Tibial artery (tissue), 4 donors: Measurements from ENCODE around the gene SEMA5A.

ENCODE experiments used
- DNase-seq, 2 donors: peaks; one replicate each; pipeline ENCODE4 v3.0.0-alpha.2; 2019
- H3K27ac ChIP-seq, 2 donors: fragments of 200-600 bp; sonication (generic) in 1 of 2; 1 replicate in 1 of 2; 2 replicates in 1 of 2; pipeline ENCODE4 v1.5.1; 2018 to 2019; ENCODE audit warnings: mild to moderate bottlenecking in 1 of 2
- H3K27me3 ChIP-seq, 2 donors: fragments of 200-600 bp; sonication (generic) in 1 of 2; one replicate each; pipeline versions ENCODE4 v1.5.1 to v1.6.0; 2016 to 2019
- H3K36me3 ChIP-seq, 3 donors: fragments of 200-600 bp; sonication (generic) in 2 of 3; one replicate each; pipeline ENCODE4 v1.5.1; 2016 to 2019; ENCODE audit warnings: mild to moderate bottlenecking in 2 of 3
- H3K4me1 ChIP-seq, 4 donors: fragments of 200-600 bp; sonication (generic) in 2 of 4; 1 replicate in 3 of 4; 2 replicates in 1 of 4; pipeline ENCODE4 v1.5.1; 2016 to 2019
- H3K4me3 ChIP-seq, 2 donors: fragments of 200-600 bp; sonication (generic) in 1 of 2; 1 replicate in 1 of 2; 2 replicates in 1 of 2; pipeline ENCODE4 v1.5.1; 2018 to 2019; ENCODE audit warnings: mild to moderate bottlenecking in 2 of 2
- H3K9me3 ChIP-seq, 3 donors: fragments of 200-600 bp; sonication (generic) in 1 of 3; one replicate each; pipeline ENCODE4 v1.5.1; 2016 to 2019
- intact Hi-C: fragments of 100-400 bp; cut with DNase I; formaldehyde crosslinking; loops from one replicate; pipeline ENCODE4 v1.15.0; 2023; ENCODE audit warnings: low total_unique reads
- TF ChIP-seq, protein P1 (sequence below), 2 experiments: fragments of 200-600 bp in 1 of 2; fragments of 450-650 bp in 1 of 2; IDR thresholded peaks; one replicate each; pipeline ENCODE4 v1.5.1; 2017 to 2019; ENCODE audit warnings: antibody characterized with exemption in 2 of 2, mild to moderate bottlenecking in 1 of 2, moderate library complexity in 1 of 2

Gene SEMA5A

DNA sequence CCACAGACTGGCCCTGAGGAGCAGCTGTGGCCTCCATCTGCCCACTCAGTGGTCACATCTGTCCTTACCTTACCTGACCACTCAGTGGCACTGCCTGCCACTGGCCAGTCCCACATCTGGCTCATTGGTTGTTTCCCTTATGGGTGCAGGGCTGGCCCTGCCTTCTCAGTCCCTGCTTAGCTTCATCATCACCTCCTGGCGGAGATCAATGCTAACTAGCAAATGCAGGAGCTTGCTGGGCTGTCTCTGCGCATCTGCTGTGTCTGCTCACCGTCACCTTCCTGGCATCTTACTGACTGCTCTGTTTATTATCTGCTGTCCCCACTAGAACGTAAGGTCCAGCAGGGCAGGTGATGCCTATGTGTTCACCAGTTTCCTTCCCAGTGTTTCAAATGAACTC lies 356.9 kb downstream of the SEMA5A start:
- DNase-seq, result no peak
- TF ChIP-seq, protein P1, sequence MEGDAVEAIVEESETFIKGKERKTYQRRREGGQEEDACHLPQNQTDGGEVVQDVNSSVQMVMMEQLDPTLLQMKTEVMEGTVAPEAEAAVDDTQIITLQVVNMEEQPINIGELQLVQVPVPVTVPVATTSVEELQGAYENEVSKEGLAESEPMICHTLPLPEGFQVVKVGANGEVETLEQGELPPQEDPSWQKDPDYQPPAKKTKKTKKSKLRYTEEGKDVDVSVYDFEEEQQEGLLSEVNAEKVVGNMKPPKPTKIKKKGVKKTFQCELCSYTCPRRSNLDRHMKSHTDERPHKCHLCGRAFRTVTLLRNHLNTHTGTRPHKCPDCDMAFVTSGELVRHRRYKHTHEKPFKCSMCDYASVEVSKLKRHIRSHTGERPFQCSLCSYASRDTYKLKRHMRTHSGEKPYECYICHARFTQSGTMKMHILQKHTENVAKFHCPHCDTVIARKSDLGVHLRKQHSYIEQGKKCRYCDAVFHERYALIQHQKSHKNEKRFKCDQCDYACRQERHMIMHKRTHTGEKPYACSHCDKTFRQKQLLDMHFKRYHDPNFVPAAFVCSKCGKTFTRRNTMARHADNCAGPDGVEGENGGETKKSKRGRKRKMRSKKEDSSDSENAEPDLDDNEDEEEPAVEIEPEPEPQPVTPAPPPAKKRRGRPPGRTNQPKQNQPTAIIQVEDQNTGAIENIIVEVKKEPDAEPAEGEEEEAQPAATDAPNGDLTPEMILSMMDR (IDR thresholded peaks at IDR 0.05), result no peak
- Histone ChIP-seq H3K9me3 (no peaks in the 10 kb centered on the region), H3K27ac (no peak overlapping the region), H3K36me3 (no peaks in the 10 kb centered on the region), H3K27me3 (no peaks in the 10 kb centered on the region), H3K4me3 (no peak overlapping the region), H3K4me1 (no peaks in the 10 kb centered on the region)
- intact Hi-C loops, result no loop called here

DNA sequence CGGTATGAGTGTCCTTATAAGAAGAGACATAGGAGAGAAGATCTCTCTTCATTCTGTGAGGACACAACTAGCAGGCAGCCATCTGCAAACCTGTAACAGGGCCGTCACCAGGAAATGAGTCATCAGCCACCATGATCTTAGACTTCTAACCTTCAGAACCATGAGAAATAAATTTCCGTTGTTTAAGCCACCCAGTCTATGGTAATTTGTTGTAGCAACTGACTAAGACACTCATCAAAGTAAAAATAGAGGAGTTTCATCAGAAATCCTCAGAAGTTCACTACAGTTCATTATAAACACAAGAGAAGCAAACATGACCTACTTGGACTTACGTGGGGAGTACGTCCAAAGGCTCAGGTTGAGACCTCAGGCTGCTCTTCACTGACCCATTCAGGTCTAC lies 357.7 kb downstream of the SEMA5A start:
- H3K4me1 ChIP-seq, result no peaks in the 10 kb centered on the region
- intact Hi-C loops, result no loop called here
- no peak overlapping the region for H3K4me3 ChIP-seq
- no peaks in the 10 kb centered on the region for H3K9me3 ChIP-seq
- TF ChIP-seq, protein P1 (IDR thresholded peaks at IDR 0.05), result no peak
- no peaks in the 10 kb centered on the region for H3K36me3 ChIP-seq
- no peak overlapping the region for H3K27ac ChIP-seq
- no peaks in the 10 kb centered on the region for H3K27me3 ChIP-seq
- no peak for DNase-seq

DNA sequence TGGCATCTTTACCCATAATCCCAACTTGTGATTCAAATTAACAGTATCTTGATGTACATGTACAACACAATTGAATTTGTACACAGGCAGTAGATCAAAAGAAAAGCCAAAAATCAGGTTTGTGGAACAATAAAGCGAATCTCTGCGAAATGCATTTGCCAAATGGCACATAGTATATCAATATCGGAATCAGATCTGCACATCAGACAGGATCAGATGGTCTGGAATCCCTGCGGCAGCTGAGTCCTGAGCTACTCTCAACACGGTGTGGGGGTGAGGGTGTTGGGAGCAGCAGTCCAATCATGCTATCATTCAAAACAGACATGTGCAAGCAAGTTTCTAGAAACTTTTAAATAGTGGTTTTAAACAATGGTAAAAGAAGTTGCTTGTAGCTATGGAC lies 358.3 kb downstream of the SEMA5A start:
- Histone ChIP-seq H3K27ac (no peak overlapping the region), H3K4me1 (no peaks in the 10 kb centered on the region), H3K27me3 (no peaks in the 10 kb centered on the region), H3K4me3 (no peak overlapping the region), H3K9me3 (no peaks in the 10 kb centered on the region), H3K36me3 (no peaks in the 10 kb centered on the region)
- intact Hi-C loops, result no loop called here
- DNase-seq, result no peak
- TF ChIP-seq, protein P1 (IDR thresholded peaks at IDR 0.05), result no peak

DNA sequence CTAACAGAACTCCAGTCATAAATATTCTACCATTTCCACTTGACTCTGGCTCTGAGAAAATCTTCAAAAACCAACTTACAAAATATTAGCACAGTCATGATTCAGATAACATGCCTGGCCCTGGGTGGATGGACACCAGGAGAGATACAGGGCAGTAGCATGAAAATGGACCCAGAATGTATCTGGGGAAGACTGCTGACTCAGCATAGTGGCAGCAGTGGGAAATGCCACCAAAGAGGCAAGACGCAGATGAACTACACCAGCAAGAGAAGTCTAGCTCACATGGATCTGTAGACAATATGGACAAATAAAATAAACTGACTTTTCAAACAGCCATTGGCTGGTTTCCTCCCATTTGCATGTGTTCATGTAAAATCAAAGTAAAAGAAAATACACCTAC lies 359.8 kb downstream of the SEMA5A start:
- no peak overlapping the region for H3K4me3 ChIP-seq
- no peaks in the 10 kb centered on the region for H3K9me3 ChIP-seq
- intact Hi-C loops, result no loop called here
- DNase-seq, result no peak
- no peaks in the 10 kb centered on the region for H3K36me3 ChIP-seq
- H3K27me3 ChIP-seq, result no peaks in the 10 kb centered on the region
- H3K27ac ChIP-seq, result no peak overlapping the region
- H3K4me1 ChIP-seq, result no peaks in the 10 kb centered on the region
- TF ChIP-seq, protein P1 (IDR thresholded peaks at IDR 0.05), result no peak

DNA sequence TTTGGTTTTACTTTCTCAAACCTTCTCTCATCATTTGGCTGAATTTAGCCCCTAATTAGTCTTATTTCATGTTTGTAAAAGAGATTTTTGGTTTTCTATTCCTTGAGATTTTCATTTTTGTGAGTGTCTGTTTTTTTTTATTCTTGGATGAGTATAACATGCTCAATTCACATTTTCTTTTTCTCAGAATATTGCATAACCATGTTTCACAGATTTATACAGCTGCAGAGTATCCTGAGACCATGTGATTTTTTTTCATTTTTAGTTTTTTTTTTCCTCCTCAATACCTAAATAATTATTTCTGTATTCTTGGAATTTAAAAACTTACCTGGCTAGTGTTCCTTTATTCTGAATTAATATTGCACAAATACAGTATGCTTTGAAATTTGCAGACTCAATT lies 361.9 kb downstream of the SEMA5A start:
- intact Hi-C loops, result no loop called here
- Histone ChIP-seq H3K4me3 (no peak overlapping the region), H3K9me3 (no peaks in the 10 kb centered on the region), H3K27me3 (no peaks in the 10 kb centered on the region), H3K4me1 (no peaks in the 10 kb centered on the region), H3K27ac (no peak overlapping the region), H3K36me3 (no peaks in the 10 kb centered on the region)
- TF ChIP-seq, protein P1 (IDR thresholded peaks at IDR 0.05), result no peak
- DNase-seq, result no peak
